GM12878 (cell line): Measurements from ENCODE around the gene FRAS1. TPM values are rescaled to one million over a fixed set of nuclear protein-coding genes. Genes with fewer than 3 reads are reported as not detected.

ENCODE experiments used
- ATAC-seq: fragments of 200-7000 bp; cut with Tn5 transposase; 3 replicates; pipeline ENCODE4 v1.9.1; 2020; ENCODE audit warnings: mild to moderate bottlenecking, moderate library complexity
- BruUV-seq: library from RNA; stranded (reverse); fragments of 400-500 nt; replicated peaks from 2 replicates; lab custom pipeline; 2021; lab: Mats Ljungman, UMichigan
- CTCF ChIA-PET: fragments of 300-600 bp; sonication (Branson Sonifier 250); formaldehyde crosslinking; extraction: SDS; loops from one replicate; lab custom pipeline; 2021; ENCODE audit warnings: inconsistent platforms; lab: Yijun Ruan, JAX
- POLR2A ChIA-PET: fragments of 350-600 bp; formaldehyde crosslinking; extraction: SDS; loops from one replicate; lab custom pipeline; 2021; ENCODE audit warnings: inconsistent platforms; lab: Charles Lee
- RAD21 ChIA-PET: fragments of 300-600 bp; sonication (Branson Sonifier 250); formaldehyde crosslinking; loops from one replicate; lab custom pipeline; 2023; ENCODE audit warnings: antibody characterized with exemption; ENCODE audit not compliant: unreplicated experiment; lab: Charles Lee
- SMC1A ChIA-PET: fragments of 300-600 bp; sonication (Branson Sonifier 250); formaldehyde crosslinking; loops from one replicate; lab custom pipeline; 2023; ENCODE audit not compliant: unreplicated experiment, uncharacterized antibody; lab: Charles Lee
- DNase-seq: peaks from one replicate; pipeline ENCODE4 v3.0.0-alpha.2; 2011; ENCODE audit warnings: low read depth, low spot score
- FAIRE-seq: peaks from 3 replicates; lab custom pipeline; 2011; peaks lifted over from hg19 to GRCh38; lab: Jason Lieb, UNC
- H2AFZ ChIP-seq: 2 replicates; pipeline ENCODE4 v1.6.0; 2011; ENCODE audit warnings: low read depth, low read length, control low read depth; ENCODE audit not compliant: control insufficient read depth
- H3K27ac ChIP-seq: 2 replicates; pipeline ENCODE4 v1.5.1; 2011; ENCODE audit warnings: control low read depth; ENCODE audit not compliant: control insufficient read depth, insufficient read depth
- H3K27me3 ChIP-seq, 2 experiments: replicated peaks in 1 of 2; 2 replicates each; pipeline versions ENCODE4 v1.6.0 to v1.6.1; 2011; ENCODE audit warnings: low read length in 1 of 2; ENCODE audit not compliant: control insufficient read depth in 2 of 2, insufficient read depth in 2 of 2
- H3K36me3 ChIP-seq, 2 experiments: 2 replicates each; pipeline ENCODE4 v1.5.1; 2011; ENCODE audit warnings: low read length in 1 of 2; ENCODE audit not compliant: control insufficient read depth in 2 of 2, insufficient read depth in 2 of 2
- H3K4me1 ChIP-seq: 2 replicates; pipeline ENCODE4 v1.6.1; 2011; ENCODE audit warnings: mild to moderate bottlenecking, low read length, moderate library complexity, mixed read lengths; ENCODE audit not compliant: control insufficient read depth, insufficient read depth
- H3K4me2 ChIP-seq: 2 replicates; pipeline ENCODE4 v1.6.0; 2011; ENCODE audit warnings: control low read depth; ENCODE audit not compliant: control insufficient read depth, insufficient read depth
- H3K4me3 ChIP-seq: fragments of 200-600 bp; sonication (generic); 2 replicates; pipeline ENCODE4 v1.5.1; 2016
- H3K79me2 ChIP-seq: 2 replicates; pipeline ENCODE4 v1.6.0; 2011; ENCODE audit warnings: low read length; ENCODE audit not compliant: control insufficient read depth, insufficient read depth
- H3K9ac ChIP-seq: 2 replicates; pipeline ENCODE4 v1.8.0; 2011; ENCODE audit warnings: low read length, control low read depth, mixed read lengths; ENCODE audit not compliant: control insufficient read depth, insufficient read depth
- H3K9me3 ChIP-seq: replicated peaks from 3 replicates; pipeline ENCODE4 v1.5.1; 2011; ENCODE audit warnings: mild to moderate bottlenecking, low read length; ENCODE audit not compliant: control insufficient read depth, insufficient read depth
- H4K20me1 ChIP-seq: 2 replicates; pipeline ENCODE4 v1.6.0; 2011; ENCODE audit not compliant: control insufficient read depth, insufficient read depth
- BMI1 ChIP-seq: fragments of 450-650 bp; IDR thresholded peaks from 2 replicates; pipeline ENCODE4 v1.6.1; 2016; ENCODE audit warnings: mild to moderate bottlenecking, moderate library complexity, borderline replicate concordance
- BRCA1 ChIP-seq: IDR thresholded peaks from 2 replicates; pipeline ENCODE4 v1.6.1; 2011; ENCODE audit warnings: low read depth, low read length, improper control_type of control experiment
- HCFC1 ChIP-seq: fragments of 150-350 bp; IDR thresholded peaks from 2 replicates; pipeline ENCODE4 v1.6.1; 2014; ENCODE audit warnings: low read length
- IKZF1 ChIP-seq: fragments of 450-650 bp; conservative IDR thresholded peaks from 2 replicates; pipeline ENCODE4 v1.6.1; 2017; ENCODE audit warnings: antibody characterized with exemption, mild to moderate bottlenecking
- NFIC ChIP-seq: IDR thresholded peaks from 2 replicates; pipeline ENCODE4 v1.6.1; 2012; ENCODE audit warnings: low read depth, mild to moderate bottlenecking, inconsistent platforms, low read length, moderate library complexity
- RCOR1 ChIP-seq: conservative IDR thresholded peaks from 2 replicates; pipeline ENCODE4 v1.6.1; 2012; ENCODE audit warnings: low read depth, low read length, improper control_type of control experiment
- ZNF384 ChIP-seq: IDR thresholded peaks from 2 replicates; pipeline ENCODE4 v1.6.1; 2012; ENCODE audit warnings: low read depth, mild to moderate bottlenecking, low read length, improper control_type of control experiment, borderline replicate concordance
- WGBS: methylation state at CpG from one replicate; pipeline ENCODE4 v1.1.6; 2016; ENCODE audit warnings: low lambda C conversion rate; ENCODE audit not compliant: insufficient replicate concordance, insufficient coverage; ENCODE audit errors: missing lambda C conversion rate; 5-methylcytosine and 5-hydroxymethylcytosine counted together
- in situ Hi-C: fragments of 300-500 bp; cut with MboI; formaldehyde crosslinking; loops from 9 replicates; pipeline ENCODE4 v1.14.3; 2018; ENCODE audit warnings: mixed read lengths
- intact Hi-C: fragments of 100-400 bp; cut with micrococcal nuclease; formaldehyde crosslinking; loops from one replicate; pipeline ENCODE4 v1.14.2; 2022; ENCODE audit not compliant: unreplicated experiment
- polyA plus RNA-seq, 11 experiments: library from polyadenylated mRNA; depleted of rRNA in 4 of 11; unstranded in 6 of 11; stranded (reverse) in 5 of 11; fragments of >200 nt; fragmentation: Nextera tagmentation in 4 of 11; fragmentation: Illumina TruSeq in 1 of 11; extraction: Ambion mirVana in 4 of 11; extraction: Trizol in 1 of 11; gene quantifications; 1 replicate in 1 of 11; 2 replicates in 10 of 11; pipeline versions ENCODE4 v1.2.1 to v1.2.3, GENCODE V29; 2011 to 2016; ENCODE audit warnings: inconsistent platforms in 2 of 11, missing spikeins in 2 of 11, low read depth in 1 of 11
- total RNA-seq, 4 experiments: library from RNA; depleted of rRNA in 3 of 4; stranded (reverse); fragments of >200 nt in 3 of 4; fragmentation: Illumina TruSeq in 1 of 4; extraction: Trizol in 1 of 4; gene quantifications; 2 replicates each; pipeline versions ENCODE4 v1.2.1 to v1.2.3, GENCODE V29; 2013 to 2021
- TF ChIP-seq, protein P1 (sequence below): fragments of 450-650 bp; IDR thresholded peaks from 2 replicates; pipeline ENCODE4 v1.6.1; 2017; ENCODE audit warnings: low read depth, mild to moderate bottlenecking, moderate library complexity
- TF ChIP-seq, protein P2 (sequence below): fragments of 450-650 bp; IDR thresholded peaks from 2 replicates; pipeline ENCODE4 v1.6.1; 2018; ENCODE audit warnings: borderline replicate concordance, mild to moderate bottlenecking; ENCODE audit not compliant: partially characterized antibody
- TF ChIP-seq, protein P3 (sequence below): IDR thresholded peaks from 2 replicates; pipeline ENCODE4 v1.6.1; 2011; ENCODE audit warnings: low read depth, low read length, improper control_type of control experiment, borderline replicate concordance
- TF ChIP-seq, protein P4 (sequence below): IDR thresholded peaks from 2 replicates; pipeline ENCODE4 v1.6.1; 2011; ENCODE audit warnings: borderline replicate concordance, low read depth, mild to moderate bottlenecking, moderate library complexity, low read length; ENCODE audit not compliant: insufficient read depth, poor library complexity, severe bottlenecking
- TF ChIP-seq, protein P5 (sequence below): fragments of 450-650 bp; IDR thresholded peaks from 2 replicates; pipeline ENCODE4 v1.6.1; 2016; ENCODE audit warnings: mild to moderate bottlenecking, moderate library complexity, borderline replicate concordance

The FRAS1 gene
- total and polyA plus RNA-seq, 10 of the 15 experiments (the other 5 are each of a cell fraction or from before 2014, with no cell fraction given), result 0.08 to 11.7 (median 0.20) TPM

DNA sequence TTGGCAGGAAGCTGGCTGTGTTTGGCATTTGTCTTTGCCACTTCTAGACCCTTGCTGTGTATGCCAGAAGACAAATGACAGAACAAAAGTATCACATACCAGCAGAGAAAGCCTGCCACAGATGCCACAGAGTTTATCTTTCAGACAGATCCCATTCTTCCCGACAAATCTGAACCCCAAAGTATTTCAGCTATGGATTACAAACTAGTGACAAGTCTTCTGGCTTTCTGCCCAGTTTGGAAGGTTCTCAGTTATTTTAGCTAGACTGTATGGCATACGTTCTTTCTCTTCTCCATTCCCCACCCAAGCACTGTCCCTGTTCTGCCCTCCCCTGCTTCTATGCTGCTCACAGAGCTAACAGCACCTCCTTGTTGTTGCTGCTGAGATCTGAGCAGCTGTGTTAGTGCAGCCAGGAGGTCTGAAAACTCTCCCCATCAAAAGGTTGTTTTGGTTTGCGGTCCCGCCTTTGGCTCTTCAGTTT lies 236.7 kb downstream of the FRAS1 start:
- no TSS peak for BruUV-seq
- RAD21 ChIA-PET, result interaction anchor here (1.1 kb wide), 1 partner anchor 234 kb away, joined by 3 read pairs; no protein-coding TSS in a partner anchor
- H3K4me1 ChIP-seq, result peaks cover 8% of the 10 kb centered on the region; the same call in 1 of the 2 replicates
- no peaks in the 10 kb centered on the region for H3K9me3 ChIP-seq
- H3K79me2 ChIP-seq, result no peaks in the 10 kb centered on the region
- H3K4me3 ChIP-seq, result no peak overlapping the region
- SMC1A ChIA-PET, result interaction anchor here (0.8 to 4.7 kb wide), 6 partner anchors 19 to 334 kb away, joined by 3 to 30 read pairs (median 5); no protein-coding TSS in a partner anchor
- no peak for DNase-seq
- POLR2A ChIA-PET, result no interaction called here
- no peak overlapping the region for H3K4me2 ChIP-seq
- no peaks in the 10 kb centered on the region for H4K20me1 ChIP-seq
- no peak for ATAC-seq
- H3K36me3 ChIP-seq, result no peaks in the 10 kb centered on the region
- in situ Hi-C loops (no loop called here), intact Hi-C loops (loop anchor here (10.0 kb wide), 1 partner anchor 571 kb away; no protein-coding TSS in a partner anchor)
- 48% methylated on average over 4 of the region's 4 CpGs for WGBS
- FAIRE-seq, result no peak
- no peak overlapping the region for H2AFZ ChIP-seq
- H3K27ac ChIP-seq, result no peak overlapping the region
- CTCF ChIA-PET, result interaction anchor here (1.7 to 1.8 kb wide), 2 partner anchors 12 to 25 kb away, joined by 3 to 4 read pairs; no protein-coding TSS in a partner anchor
- H3K9ac ChIP-seq, result no peak overlapping the region
- H3K27me3 ChIP-seq, result no peaks in the 10 kb centered on the region
- TF ChIP-seq HCFC1 (no peak), RCOR1 (no peak), BMI1 (no peak), ZNF384 (no peak), IKZF1 (no peak), BRCA1 (no peak), NFIC (no peak)
- TF ChIP-seq, protein P1, sequence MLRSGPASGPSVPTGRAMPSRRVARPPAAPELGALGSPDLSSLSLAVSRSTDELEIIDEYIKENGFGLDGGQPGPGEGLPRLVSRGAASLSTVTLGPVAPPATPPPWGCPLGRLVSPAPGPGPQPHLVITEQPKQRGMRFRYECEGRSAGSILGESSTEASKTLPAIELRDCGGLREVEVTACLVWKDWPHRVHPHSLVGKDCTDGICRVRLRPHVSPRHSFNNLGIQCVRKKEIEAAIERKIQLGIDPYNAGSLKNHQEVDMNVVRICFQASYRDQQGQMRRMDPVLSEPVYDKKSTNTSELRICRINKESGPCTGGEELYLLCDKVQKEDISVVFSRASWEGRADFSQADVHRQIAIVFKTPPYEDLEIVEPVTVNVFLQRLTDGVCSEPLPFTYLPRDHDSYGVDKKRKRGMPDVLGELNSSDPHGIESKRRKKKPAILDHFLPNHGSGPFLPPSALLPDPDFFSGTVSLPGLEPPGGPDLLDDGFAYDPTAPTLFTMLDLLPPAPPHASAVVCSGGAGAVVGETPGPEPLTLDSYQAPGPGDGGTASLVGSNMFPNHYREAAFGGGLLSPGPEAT, result no peak
- TF ChIP-seq, protein P2, sequence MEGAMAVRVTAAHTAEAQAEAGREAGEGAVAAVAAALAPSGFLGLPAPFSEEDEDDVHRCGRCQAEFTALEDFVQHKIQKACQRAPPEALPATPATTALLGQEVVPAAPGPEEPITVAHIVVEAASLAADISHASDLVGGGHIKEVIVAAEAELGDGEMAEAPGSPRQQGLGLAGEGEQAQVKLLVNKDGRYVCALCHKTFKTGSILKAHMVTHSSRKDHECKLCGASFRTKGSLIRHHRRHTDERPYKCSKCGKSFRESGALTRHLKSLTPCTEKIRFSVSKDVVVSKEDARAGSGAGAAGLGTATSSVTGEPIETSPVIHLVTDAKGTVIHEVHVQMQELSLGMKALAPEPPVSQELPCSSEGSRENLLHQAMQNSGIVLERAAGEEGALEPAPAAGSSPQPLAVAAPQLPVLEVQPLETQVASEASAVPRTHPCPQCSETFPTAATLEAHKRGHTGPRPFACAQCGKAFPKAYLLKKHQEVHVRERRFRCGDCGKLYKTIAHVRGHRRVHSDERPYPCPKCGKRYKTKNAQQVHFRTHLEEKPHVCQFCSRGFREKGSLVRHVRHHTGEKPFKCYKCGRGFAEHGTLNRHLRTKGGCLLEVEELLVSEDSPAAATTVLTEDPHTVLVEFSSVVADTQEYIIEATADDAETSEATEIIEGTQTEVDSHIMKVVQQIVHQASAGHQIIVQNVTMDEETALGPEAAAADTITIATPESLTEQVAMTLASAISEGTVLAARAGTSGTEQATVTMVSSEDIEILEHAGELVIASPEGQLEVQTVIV, result no peak
- TF ChIP-seq, protein P3, sequence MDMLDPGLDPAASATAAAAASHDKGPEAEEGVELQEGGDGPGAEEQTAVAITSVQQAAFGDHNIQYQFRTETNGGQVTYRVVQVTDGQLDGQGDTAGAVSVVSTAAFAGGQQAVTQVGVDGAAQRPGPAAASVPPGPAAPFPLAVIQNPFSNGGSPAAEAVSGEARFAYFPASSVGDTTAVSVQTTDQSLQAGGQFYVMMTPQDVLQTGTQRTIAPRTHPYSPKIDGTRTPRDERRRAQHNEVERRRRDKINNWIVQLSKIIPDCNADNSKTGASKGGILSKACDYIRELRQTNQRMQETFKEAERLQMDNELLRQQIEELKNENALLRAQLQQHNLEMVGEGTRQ, result no peak
- TF ChIP-seq, protein P4, sequence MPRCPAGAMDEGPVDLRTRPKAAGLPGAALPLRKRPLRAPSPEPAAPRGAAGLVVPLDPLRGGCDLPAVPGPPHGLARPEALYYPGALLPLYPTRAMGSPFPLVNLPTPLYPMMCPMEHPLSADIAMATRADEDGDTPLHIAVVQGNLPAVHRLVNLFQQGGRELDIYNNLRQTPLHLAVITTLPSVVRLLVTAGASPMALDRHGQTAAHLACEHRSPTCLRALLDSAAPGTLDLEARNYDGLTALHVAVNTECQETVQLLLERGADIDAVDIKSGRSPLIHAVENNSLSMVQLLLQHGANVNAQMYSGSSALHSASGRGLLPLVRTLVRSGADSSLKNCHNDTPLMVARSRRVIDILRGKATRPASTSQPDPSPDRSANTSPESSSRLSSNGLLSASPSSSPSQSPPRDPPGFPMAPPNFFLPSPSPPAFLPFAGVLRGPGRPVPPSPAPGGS, result no peak
- TF ChIP-seq, protein P5, sequence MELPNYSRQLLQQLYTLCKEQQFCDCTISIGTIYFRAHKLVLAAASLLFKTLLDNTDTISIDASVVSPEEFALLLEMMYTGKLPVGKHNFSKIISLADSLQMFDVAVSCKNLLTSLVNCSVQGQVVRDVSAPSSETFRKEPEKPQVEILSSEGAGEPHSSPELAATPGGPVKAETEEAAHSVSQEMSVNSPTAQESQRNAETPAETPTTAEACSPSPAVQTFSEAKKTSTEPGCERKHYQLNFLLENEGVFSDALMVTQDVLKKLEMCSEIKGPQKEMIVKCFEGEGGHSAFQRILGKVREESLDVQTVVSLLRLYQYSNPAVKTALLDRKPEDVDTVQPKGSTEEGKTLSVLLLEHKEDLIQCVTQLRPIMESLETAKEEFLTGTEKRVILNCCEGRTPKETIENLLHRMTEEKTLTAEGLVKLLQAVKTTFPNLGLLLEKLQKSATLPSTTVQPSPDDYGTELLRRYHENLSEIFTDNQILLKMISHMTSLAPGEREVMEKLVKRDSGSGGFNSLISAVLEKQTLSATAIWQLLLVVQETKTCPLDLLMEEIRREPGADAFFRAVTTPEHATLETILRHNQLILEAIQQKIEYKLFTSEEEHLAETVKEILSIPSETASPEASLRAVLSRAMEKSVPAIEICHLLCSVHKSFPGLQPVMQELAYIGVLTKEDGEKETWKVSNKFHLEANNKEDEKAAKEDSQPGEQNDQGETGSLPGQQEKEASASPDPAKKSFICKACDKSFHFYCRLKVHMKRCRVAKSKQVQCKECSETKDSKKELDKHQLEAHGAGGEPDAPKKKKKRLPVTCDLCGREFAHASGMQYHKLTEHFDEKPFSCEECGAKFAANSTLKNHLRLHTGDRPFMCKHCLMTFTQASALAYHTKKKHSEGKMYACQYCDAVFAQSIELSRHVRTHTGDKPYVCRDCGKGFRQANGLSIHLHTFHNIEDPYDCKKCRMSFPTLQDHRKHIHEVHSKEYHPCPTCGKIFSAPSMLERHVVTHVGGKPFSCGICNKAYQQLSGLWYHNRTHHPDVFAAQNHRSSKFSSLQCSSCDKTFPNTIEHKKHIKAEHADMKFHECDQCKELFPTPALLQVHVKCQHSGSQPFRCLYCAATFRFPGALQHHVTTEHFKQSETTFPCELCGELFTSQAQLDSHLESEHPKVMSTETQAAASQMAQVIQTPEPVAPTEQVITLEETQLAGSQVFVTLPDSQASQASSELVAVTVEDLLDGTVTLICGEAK, result no peak
